ENCODE data around the gene SPNS2.

GRCh38 chr17:4479982-4480751 lies 18.5 kb upstream of the SPNS2 start:
- TF ChIP-seq, protein P1, sequence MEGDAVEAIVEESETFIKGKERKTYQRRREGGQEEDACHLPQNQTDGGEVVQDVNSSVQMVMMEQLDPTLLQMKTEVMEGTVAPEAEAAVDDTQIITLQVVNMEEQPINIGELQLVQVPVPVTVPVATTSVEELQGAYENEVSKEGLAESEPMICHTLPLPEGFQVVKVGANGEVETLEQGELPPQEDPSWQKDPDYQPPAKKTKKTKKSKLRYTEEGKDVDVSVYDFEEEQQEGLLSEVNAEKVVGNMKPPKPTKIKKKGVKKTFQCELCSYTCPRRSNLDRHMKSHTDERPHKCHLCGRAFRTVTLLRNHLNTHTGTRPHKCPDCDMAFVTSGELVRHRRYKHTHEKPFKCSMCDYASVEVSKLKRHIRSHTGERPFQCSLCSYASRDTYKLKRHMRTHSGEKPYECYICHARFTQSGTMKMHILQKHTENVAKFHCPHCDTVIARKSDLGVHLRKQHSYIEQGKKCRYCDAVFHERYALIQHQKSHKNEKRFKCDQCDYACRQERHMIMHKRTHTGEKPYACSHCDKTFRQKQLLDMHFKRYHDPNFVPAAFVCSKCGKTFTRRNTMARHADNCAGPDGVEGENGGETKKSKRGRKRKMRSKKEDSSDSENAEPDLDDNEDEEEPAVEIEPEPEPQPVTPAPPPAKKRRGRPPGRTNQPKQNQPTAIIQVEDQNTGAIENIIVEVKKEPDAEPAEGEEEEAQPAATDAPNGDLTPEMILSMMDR (conservative IDR thresholded peaks at IDR 0.05; ENCODE audit: low read length) = no peak
- no peak for TF ChIP-seq EZH2phosphoT487 (IDR thresholded peaks at IDR 0.05; ENCODE audit: borderline replicate concordance)
